KMS-11 (cell line): Measurements from ENCODE around the gene COX5B.
"Not testable (repeated sequence)": the region's sequence is repeated elsewhere in the genome, so short reads cannot be mapped to it uniquely, and the experiment has no call there.

Experiments used
- H2AFZ ChIP-seq: fragments of 200-600 bp; sonication (generic); 2 replicates; pipeline ENCODE4 v1.6.1; 2016; ENCODE audit warnings: antibody characterized with exemption, mixed run types, low read depth
- H3K27ac ChIP-seq: fragments of 200-600 bp; sonication (generic); 2 replicates; pipeline ENCODE4 v1.6.1; 2016; ENCODE audit warnings: mild to moderate bottlenecking, mixed run types
- H3K27me3 ChIP-seq: fragments of 200-600 bp; sonication (generic); 2 replicates; pipeline ENCODE4 v1.6.1; 2017; ENCODE audit warnings: mild to moderate bottlenecking, low read depth, mixed run types, moderate library complexity; ENCODE audit not compliant: insufficient read depth
- H3K36me3 ChIP-seq: fragments of 200-600 bp; sonication (generic); 2 replicates; pipeline ENCODE4 v1.6.1; 2017; ENCODE audit warnings: mild to moderate bottlenecking, mixed run types; ENCODE audit not compliant: insufficient read depth
- H3K4me1 ChIP-seq: fragments of 200-600 bp; sonication (generic); 2 replicates; pipeline ENCODE4 v1.6.1; 2016; ENCODE audit warnings: mild to moderate bottlenecking, low read depth, mixed run types; ENCODE audit not compliant: poor library complexity, severe bottlenecking
- H3K4me2 ChIP-seq: fragments of 200-600 bp; sonication (generic); 2 replicates; pipeline ENCODE4 v1.7.0; 2016; ENCODE audit warnings: mild to moderate bottlenecking, mixed run types
- H3K4me3 ChIP-seq: fragments of 200-600 bp; sonication (generic); IDR thresholded peaks from 2 replicates; pipeline ENCODE4 v1.6.1; 2017; ENCODE audit warnings: low read depth, low read length, mixed read lengths; ENCODE audit not compliant: insufficient read depth
- H3K79me2 ChIP-seq: fragments of 200-600 bp; sonication (generic); 2 replicates; pipeline ENCODE4 v1.6.1; 2016; ENCODE audit warnings: low read depth, mixed run types; ENCODE audit not compliant: insufficient read depth
- H3K9ac ChIP-seq: fragments of 200-600 bp; sonication (generic); 2 replicates; pipeline ENCODE4 v1.6.1; 2016; ENCODE audit warnings: mild to moderate bottlenecking, mixed run types
- H4K20me1 ChIP-seq: fragments of 200-600 bp; sonication (generic); 2 replicates; pipeline ENCODE4 v1.6.1; 2016; ENCODE audit warnings: mild to moderate bottlenecking, mixed run types; ENCODE audit not compliant: insufficient read depth
- CTCF ChIP-seq: fragments of 200-600 bp; sonication (generic); conservative IDR thresholded peaks from 2 replicates; pipeline ENCODE4 v1.6.1; 2017; ENCODE audit warnings: low read depth, mild to moderate bottlenecking, antibody characterized with exemption, low read length, moderate library complexity, mixed read lengths

Gene COX5B

GRCh38 chr2:97677480-97677879 is 31.6 kb downstream of the COX5B start:
- H3K36me3 ChIP-seq = no peaks in the 10 kb centered on the region
- no peak for TF ChIP-seq CTCF
- no peaks in the 10 kb centered on the region for H3K79me2 ChIP-seq
- no peaks in the 10 kb centered on the region for H3K27me3 ChIP-seq
- H3K4me2 ChIP-seq = no peak overlapping the region
- H4K20me1 ChIP-seq = no peaks in the 10 kb centered on the region
- no peak overlapping the region for H3K9ac ChIP-seq
- H3K27ac ChIP-seq = no peak overlapping the region
- H3K4me1 ChIP-seq = no peaks in the 10 kb centered on the region
- no peak overlapping the region for H3K4me3 ChIP-seq
- no peak overlapping the region for H2AFZ ChIP-seq

- TF ChIP-seq CTCF = no peak
- no peak overlapping the region for H2AFZ ChIP-seq
- no peak overlapping the region for H3K4me3 ChIP-seq
Observed at GRCh38 chr2:97678298-97678697, 32.4 kb downstream of the COX5B start.

GRCh38 chr2:97687235-97687634 is 41.4 kb downstream of the COX5B start:
- not testable (repeated sequence) for H3K79me2 ChIP-seq, H4K20me1 ChIP-seq, H2AFZ ChIP-seq, H3K4me2 ChIP-seq, H3K9ac ChIP-seq, H3K36me3 ChIP-seq, H3K27me3 ChIP-seq, H3K4me1 ChIP-seq, H3K27ac ChIP-seq, H3K4me3 ChIP-seq

More at GRCh38 chr2:97678298-97678697, 32.4 kb downstream of the COX5B start:
- H4K20me1 ChIP-seq = no peaks in the 10 kb centered on the region
- no peaks in the 10 kb centered on the region for H3K36me3 ChIP-seq
- H3K9ac ChIP-seq = no peak overlapping the region
- no peaks in the 10 kb centered on the region for H3K27me3 ChIP-seq
- H3K27ac ChIP-seq = no peak overlapping the region
- no peaks in the 10 kb centered on the region for H3K79me2 ChIP-seq
- no peak overlapping the region for H3K4me2 ChIP-seq
- H3K4me1 ChIP-seq = no peaks in the 10 kb centered on the region

GRCh38 chr2:97688062-97688827 is 42.4 kb downstream of the COX5B start:
- Histone ChIP-seq H3K27ac (no peak overlapping the region), H2AFZ (no peak overlapping the region), H3K4me1 (no peaks in the 10 kb centered on the region), H4K20me1 (no peaks in the 10 kb centered on the region), H3K27me3 (no peaks in the 10 kb centered on the region), H3K36me3 (no peaks in the 10 kb centered on the region), H3K4me3 (no peak overlapping the region), H3K9ac (no peak overlapping the region), H3K4me2 (no peak overlapping the region), H3K79me2 (no peaks in the 10 kb centered on the region)
- no peak for TF ChIP-seq CTCF

DNA sequence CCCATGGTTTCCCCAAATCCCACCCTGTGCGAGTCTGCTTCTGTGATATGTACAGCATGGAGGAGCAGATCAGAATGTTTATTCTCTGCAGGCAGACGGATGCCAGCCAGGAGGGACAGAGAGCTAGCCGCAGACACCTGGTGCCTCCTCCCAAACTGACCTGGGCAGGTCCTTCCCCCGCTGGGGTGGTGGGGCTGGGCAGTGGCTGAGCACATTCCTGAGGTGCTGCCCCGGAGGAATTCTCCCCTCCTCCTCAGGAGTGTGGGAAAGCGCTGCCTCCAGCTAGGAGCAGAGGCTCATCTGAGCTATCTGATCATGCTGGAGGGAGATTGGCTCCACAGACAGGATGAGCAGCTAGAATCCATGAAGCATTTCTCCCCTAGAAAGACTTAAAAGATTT is 45.3 kb downstream of the COX5B start:
- H3K4me2 ChIP-seq = no peak overlapping the region

More for the DNA sequence above, 45.3 kb downstream of the COX5B start:
- H3K36me3 ChIP-seq = no peaks in the 10 kb centered on the region
- H3K4me1 ChIP-seq = no peaks in the 10 kb centered on the region
- no peaks in the 10 kb centered on the region for H4K20me1 ChIP-seq
- TF ChIP-seq CTCF = no peak
- no peak overlapping the region for H3K27ac ChIP-seq
- no peaks in the 10 kb centered on the region for H3K27me3 ChIP-seq
- H3K9ac ChIP-seq = no peak overlapping the region
- no peak overlapping the region for H2AFZ ChIP-seq
- H3K79me2 ChIP-seq = no peaks in the 10 kb centered on the region
- H3K4me3 ChIP-seq = no peak overlapping the region
